SH-SY5Y (cell line): ENCODE measurements around the gene COQ9.

ENCODE experiments used
- GATA2 ChIP-seq: IDR thresholded peaks from 2 replicates; pipeline ENCODE4 v1.6.1; 2011; ENCODE audit warnings: mild to moderate bottlenecking, low read depth, low read length
- GATA3 ChIP-seq: IDR thresholded peaks from 2 replicates; pipeline ENCODE4 v1.6.1; 2011; ENCODE audit warnings: low read depth, mild to moderate bottlenecking, low read length, moderate library complexity

DNA sequence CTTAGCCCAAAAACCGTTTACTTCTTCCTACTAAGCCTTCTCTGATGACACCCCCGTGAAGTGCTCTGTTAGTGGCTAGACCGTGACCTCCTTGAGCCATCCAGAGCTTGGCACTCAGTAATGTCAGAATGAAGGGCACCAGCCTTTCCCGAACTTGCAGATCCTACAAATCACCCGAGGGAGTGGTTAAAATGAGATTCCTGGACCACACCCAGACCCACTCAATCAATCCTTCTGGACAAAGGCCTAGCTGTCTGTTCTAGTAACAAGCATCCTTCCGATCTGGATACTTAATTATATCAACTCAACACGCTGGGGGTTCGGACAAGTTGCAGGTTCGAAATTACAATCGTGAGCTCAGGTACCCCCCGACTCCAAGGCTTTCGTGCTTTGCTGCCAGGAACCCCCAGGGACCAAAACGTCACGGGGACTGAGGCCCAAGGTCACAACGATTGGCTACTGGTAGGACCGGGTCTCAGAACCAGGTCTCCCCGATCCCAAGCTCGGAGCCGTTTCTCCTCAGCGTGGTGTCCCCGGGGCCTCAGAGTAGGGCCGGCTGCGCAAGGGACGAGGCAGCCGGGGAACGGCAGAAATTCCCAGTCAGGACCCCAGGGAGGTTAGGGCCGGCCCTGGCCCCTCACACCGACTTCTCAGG is 621 bp upstream of the COQ9 start:
- TF ChIP-seq GATA2 (no peak), GATA3 (no peak)
